Posterior cingulate gyrus (tissue), 11 donors: ENCODE results near the gene ITPK1.

Source experiments
- DNase-seq, 10 donors: peaks; one replicate each; pipeline versions ENCODE4 v3.0.0 to v3.0.0-alpha.2; 2020 to 2021; ENCODE audit warnings: mixed read lengths in 3 of 10
- intact Hi-C: fragments of 100-400 bp; cut with DNase I; formaldehyde crosslinking; loops from one replicate; pipeline ENCODE4 v1.15.1; 2023

ITPK1 gene

DNA sequence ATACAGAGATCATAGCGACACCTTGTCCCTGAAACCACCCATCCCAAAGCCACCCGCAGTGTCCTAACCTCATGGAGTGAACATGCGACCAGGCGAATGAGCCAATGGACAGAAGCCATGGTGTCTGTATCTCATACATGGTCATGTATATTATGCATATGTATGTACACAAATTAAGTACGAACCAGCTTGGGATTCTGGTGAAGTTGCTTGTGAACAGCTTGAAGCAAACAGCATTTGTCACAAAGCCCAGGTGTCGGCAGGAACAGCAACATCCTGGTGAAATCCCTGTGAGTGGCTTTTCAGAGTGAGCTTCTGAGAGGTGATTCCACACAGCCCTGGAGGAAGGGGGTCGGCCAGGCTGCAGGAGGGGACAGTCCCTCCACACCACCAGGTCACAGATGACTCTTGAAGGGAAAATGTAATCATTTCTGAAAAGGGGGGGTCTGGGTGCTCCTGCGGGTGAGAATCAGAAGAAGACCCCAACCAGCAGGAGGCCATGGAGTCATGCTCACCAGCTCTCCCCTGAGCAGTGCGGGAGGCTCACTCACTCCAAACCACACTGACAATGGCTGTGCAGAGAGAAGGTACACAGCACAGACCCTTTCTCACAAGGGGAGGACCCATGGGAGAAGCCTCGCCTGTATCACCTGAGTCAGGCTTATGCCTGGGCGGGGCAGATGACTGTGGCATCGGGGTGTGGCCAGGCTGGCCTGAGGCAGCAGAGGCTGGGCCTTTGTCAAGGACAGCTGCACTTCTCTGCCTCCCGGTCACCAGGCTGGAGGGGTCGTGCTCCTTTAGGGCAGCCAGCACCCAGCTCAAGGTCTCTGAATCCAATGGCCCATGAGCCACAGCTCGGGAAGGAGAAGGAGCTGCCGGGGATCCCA is 178.4 kb downstream of the ITPK1 start:
- intact Hi-C loops, result no loop called here
- peak in 1 of 10 donors; percentile 81 for DNase-seq

GRCh38 chr14:92936085-92936484 is 179.6 kb downstream of the ITPK1 start:
- DNase-seq, result peak in 2 of 10 donors; percentile 71 to 77
- intact Hi-C loops, result no loop called here

- intact Hi-C loops, result no loop called here
- peak in 3 of 10 donors; percentile 57 to 83 (median 77) for DNase-seq
Observed at GRCh38 chr14:92935446-92935845, 180.3 kb downstream of the ITPK1 start.

- peak in 3 of 10 donors; percentile 64 to 72 (median 70) for DNase-seq
- intact Hi-C loops, result no loop called here
Observed at GRCh38 chr14:92934196-92935085, 181.3 kb downstream of the ITPK1 start.

- DNase-seq, result peak in 3 of 10 donors; percentile 54 to 76 (median 73)
- intact Hi-C loops, result no loop called here
Observed at GRCh38 chr14:92933481-92933880, 182.2 kb downstream of the ITPK1 start.

GRCh38 chr14:92932448-92933395 is 183.0 kb downstream of the ITPK1 start:
- intact Hi-C loops, result no loop called here
- DNase-seq, result peak in 8 of 10 donors; percentile 41 to 94 (median 68)

- peak in 2 of 10 donors; percentile 59 to 67 for DNase-seq
- intact Hi-C loops, result no loop called here
Observed at GRCh38 chr14:92931681-92932447, 183.9 kb downstream of the ITPK1 start.

DNA sequence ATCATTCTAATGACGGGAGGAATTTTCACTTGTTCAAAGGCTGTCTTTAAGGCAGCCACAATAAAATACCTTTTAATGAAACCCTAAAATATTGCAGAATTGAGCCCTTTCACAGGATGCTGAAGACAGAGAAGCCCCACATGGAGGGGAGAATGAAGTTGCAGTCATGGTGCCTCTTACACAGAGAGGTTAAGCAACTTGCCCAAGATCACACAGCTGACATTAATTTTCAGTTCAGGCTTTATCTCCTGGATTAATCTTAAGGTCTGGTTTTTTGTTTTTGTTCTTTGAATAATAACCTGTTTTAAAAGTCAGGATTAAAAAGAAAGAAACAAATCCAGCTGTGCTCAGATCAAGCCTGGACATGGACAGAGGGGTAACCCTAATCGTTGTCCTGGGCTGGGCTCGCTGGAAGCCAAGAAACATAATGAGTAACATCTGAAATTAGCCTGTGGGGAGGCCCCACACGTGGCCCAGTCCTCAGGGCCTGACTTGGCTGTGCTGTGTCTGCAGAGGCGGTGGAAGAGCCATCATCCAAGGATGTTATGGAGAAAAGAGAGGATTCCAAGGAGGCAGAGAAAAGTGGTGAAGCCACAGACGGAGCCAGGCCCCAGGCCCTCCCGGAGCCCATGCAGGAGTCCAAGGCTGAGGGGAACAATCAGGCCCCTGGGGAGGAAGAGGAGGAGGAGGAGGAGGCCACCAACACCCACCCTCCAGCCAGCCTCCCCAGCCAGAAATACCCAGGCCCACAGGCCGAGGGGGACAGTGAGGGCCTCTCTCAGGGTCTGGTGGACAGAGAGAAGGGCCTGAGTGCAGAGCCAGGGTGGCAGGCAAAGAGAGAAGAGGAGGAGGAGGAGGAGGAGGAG is 184.8 kb downstream of the ITPK1 start:
- DNase-seq, result peak in 3 of 10 donors; percentile 75 to 79 (median 77)
- intact Hi-C loops, result no loop called here

DNA sequence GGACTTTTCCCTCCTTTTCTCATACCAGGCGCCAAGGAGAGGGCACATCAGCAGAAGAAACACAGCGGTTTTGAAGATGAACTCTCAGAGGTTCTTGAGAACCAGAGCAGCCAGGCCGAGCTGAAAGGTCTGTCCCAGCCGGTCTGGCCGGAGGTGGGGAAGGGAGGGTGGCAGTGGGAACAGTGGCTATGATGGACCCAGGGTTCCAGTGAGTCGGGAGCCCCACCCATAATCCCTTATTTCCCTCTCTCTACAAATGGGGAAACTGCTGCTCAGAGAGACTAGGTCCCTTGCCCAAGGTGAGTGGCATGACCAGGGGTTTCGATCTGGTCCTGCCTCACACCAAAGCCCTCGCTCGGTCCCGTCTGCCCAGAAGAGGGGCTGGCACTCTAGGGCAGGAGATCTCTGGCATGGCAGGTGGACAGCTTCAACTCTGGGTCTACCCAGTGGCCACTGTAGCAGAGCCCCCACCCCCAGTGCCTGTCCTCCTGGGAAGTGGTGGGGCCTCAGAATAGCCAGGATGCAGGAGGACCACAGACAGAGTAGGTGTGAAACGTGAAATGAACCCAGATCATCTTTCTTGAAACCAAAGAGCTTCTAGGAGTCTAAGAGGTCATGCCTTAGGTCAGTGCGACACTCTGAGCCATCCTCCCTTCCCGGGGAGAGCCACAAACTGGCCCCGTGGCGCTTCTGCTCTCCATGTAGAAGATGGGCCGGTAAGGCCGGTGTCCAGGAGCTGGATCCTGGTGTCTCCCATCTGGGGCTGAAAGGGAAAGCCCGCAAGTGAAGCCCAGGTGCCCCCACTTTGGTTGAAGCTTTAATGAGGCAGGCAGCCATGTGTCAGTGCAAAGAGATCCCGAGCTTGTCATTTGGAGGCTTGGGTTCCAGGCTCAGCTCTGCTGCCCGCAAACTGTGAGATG is 185.8 kb downstream of the ITPK1 start:
- intact Hi-C loops, result no loop called here
- peak in 3 of 10 donors; percentile 54 to 76 (median 59) for DNase-seq

DNA sequence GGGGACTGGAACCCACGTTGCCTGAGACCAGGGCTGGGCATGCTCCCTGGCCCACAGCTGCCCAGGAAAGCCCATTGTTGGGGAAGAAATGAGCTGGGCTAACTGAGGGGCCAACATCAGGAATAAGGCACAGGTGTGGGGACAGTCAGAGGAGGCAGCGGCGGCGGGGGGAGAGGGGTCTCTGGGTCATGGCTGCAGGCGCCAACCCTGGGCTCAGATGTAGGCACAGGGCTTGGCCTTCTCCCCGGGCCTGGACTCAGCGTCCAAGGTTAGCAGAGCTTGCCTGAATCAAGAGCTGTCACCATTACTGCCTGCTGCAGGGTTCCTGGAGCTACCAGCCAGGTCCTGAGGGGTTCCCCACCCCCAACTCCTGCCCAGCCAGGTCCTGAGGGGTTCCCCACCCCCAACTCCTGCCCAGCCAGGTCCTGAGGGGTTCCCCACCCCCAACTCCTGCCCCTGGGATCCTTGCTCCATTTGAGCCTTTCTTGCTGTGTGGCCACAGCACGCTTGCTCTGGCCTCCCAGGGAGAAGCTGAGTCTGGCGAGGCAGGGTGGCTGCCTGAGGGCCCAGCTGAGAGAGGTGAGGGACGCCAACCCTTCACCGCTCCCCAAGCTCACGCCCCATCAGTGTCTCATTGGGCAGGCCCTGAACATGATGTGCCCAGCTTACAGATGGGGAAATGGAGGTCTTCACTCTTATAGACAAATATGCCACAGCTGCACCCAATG is 186.6 kb downstream of the ITPK1 start:
- peak in 3 of 10 donors; percentile 47 to 78 (median 77) for DNase-seq
- intact Hi-C loops, result no loop called here

GRCh38 chr14:92928258-92928629 is 187.5 kb downstream of the ITPK1 start:
- DNase-seq, result peak in 6 of 10 donors; percentile 28 to 86 (median 70)
- intact Hi-C loops, result no loop called here

GRCh38 chr14:92927349-92928257 is 188.1 kb downstream of the ITPK1 start:
- peak in 3 of 10 donors; percentile 42 to 65 (median 56) for DNase-seq
- intact Hi-C loops, result no loop called here

- intact Hi-C loops, result no loop called here
- peak in 1 of 10 donors; percentile 13 for DNase-seq
Observed at GRCh38 chr14:92926931-92927330, 188.8 kb downstream of the ITPK1 start.

- DNase-seq, result peak in 3 of 10 donors; percentile 21 to 75 (median 44)
- intact Hi-C loops, result no loop called here
Observed at GRCh38 chr14:92926180-92926845, 189.4 kb downstream of the ITPK1 start.

- intact Hi-C loops, result no loop called here
- peak in 7 of 10 donors; percentile 47 to 95 (median 78) for DNase-seq
Observed at GRCh38 chr14:92925446-92925845, 190.3 kb downstream of the ITPK1 start.
